A549 (cell line): ENCODE results near the gene HTRA2.

ENCODE experiments used
- CBX2 ChIP-seq: fragments of 200-600 bp; sonication (generic); IDR thresholded peaks from 2 replicates; pipeline ENCODE4 v1.6.1; 2016; ENCODE audit warnings: low read depth, mild to moderate bottlenecking, borderline replicate concordance
- CHD4 ChIP-seq: fragments of 200-600 bp; sonication (generic); IDR thresholded peaks from 2 replicates; pipeline ENCODE4 v1.6.1; 2016; ENCODE audit warnings: antibody characterized with exemption, mild to moderate bottlenecking, borderline replicate concordance
- EHF ChIP-seq: fragments of 250-450 bp; sonication (Bioruptor Pico); IDR thresholded peaks from 2 replicates; pipeline ENCODE4 v1.5.0; 2020; ENCODE audit warnings: mild to moderate bottlenecking
- HDAC2 ChIP-seq: fragments of 200-600 bp; sonication (generic); IDR thresholded peaks from 2 replicates; pipeline ENCODE4 v1.6.1; 2016
- JUN ChIP-seq, 2 experiments: fragments of >200 bp; sonication (Bioruptor Twin); formaldehyde crosslinking; IDR thresholded peaks; 2 replicates in 1 of 2; 3 replicates in 1 of 2; pipeline ENCODE4 v1.6.1; 2016 to 2017
- KDM1A ChIP-seq: fragments of 200-600 bp; sonication (generic); IDR thresholded peaks from 2 replicates; pipeline ENCODE4 v1.6.1; 2016; ENCODE audit warnings: low read depth, mild to moderate bottlenecking
- MAX ChIP-seq: IDR thresholded peaks from 2 replicates; pipeline ENCODE4 v1.6.1; 2012
- POLR2A ChIP-seq: IDR thresholded peaks from 2 replicates; pipeline ENCODE4 v1.6.1; 2012; ENCODE audit warnings: mild to moderate bottlenecking, low read length
- POLR2AphosphoS2 ChIP-seq: conservative IDR thresholded peaks from 2 replicates; pipeline ENCODE4 v1.6.1; 2012; ENCODE audit warnings: low read length, improper control_type of control experiment, inconsistent platforms
- RAD21 ChIP-seq, 2 experiments: fragments of >200 bp in 1 of 2; sonication (Bioruptor Twin) in 1 of 2; formaldehyde crosslinking in 1 of 2; IDR thresholded peaks in 1 of 2; conservative IDR thresholded peaks in 1 of 2; 2 replicates in 1 of 2; 3 replicates in 1 of 2; pipeline ENCODE4 v1.6.1; 2012 to 2018; ENCODE audit warnings: inconsistent platforms in 1 of 2
- TP53 ChIP-seq: fragments of 250-450 bp; sonication (Bioruptor Pico); IDR thresholded peaks from 2 replicates; pipeline ENCODE4 v1.5.0; 2021; ENCODE audit warnings: mild to moderate bottlenecking, moderate library complexity
- TF ChIP-seq, protein P1 (sequence below): fragments of >200 bp; sonication (Bioruptor Twin); formaldehyde crosslinking; IDR thresholded peaks from 3 replicates; pipeline ENCODE4 v1.5.1; 2016
- TF ChIP-seq, protein P2 (sequence below): fragments of 450-650 bp; IDR thresholded peaks from 2 replicates; pipeline ENCODE4 v1.6.1; 2014; ENCODE audit warnings: antibody characterized with exemption
- TF ChIP-seq, protein P3 (sequence below): fragments of 250-450 bp; sonication (Bioruptor Pico); IDR thresholded peaks from 2 replicates; pipeline ENCODE4 v1.5.0; 2021; ENCODE audit warnings: mild to moderate bottlenecking, moderate library complexity, borderline replicate concordance

DNA sequence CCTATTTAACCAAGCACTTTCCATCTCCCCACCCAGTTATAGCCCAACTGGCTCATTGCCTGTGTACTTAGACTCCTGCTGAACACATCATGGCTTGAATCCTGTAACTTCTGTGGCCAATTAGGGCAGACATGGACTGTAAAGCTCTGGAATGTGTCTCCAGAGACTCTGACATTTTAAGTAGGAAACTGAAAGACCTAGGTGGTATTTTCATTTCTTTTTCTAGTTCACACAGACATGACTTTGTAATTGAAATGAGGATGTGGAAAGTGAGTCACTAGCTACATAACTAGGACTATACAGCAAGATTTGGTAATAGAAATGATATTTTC is 37.0 kb downstream of the HTRA2 start:
- TF ChIP-seq CBX2: no peak
- TF ChIP-seq, protein P1, sequence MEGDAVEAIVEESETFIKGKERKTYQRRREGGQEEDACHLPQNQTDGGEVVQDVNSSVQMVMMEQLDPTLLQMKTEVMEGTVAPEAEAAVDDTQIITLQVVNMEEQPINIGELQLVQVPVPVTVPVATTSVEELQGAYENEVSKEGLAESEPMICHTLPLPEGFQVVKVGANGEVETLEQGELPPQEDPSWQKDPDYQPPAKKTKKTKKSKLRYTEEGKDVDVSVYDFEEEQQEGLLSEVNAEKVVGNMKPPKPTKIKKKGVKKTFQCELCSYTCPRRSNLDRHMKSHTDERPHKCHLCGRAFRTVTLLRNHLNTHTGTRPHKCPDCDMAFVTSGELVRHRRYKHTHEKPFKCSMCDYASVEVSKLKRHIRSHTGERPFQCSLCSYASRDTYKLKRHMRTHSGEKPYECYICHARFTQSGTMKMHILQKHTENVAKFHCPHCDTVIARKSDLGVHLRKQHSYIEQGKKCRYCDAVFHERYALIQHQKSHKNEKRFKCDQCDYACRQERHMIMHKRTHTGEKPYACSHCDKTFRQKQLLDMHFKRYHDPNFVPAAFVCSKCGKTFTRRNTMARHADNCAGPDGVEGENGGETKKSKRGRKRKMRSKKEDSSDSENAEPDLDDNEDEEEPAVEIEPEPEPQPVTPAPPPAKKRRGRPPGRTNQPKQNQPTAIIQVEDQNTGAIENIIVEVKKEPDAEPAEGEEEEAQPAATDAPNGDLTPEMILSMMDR: no peak
- TF ChIP-seq KDM1A: no peak
- TF ChIP-seq POLR2AphosphoS2: no peak
- no peak for TF ChIP-seq POLR2A
- no peak for TF ChIP-seq TP53
- no peak for TF ChIP-seq MAX
- TF ChIP-seq JUN (IDR thresholded peaks at IDR 0.05): no peak
- no peak for TF ChIP-seq CHD4
- TF ChIP-seq, protein P2, sequence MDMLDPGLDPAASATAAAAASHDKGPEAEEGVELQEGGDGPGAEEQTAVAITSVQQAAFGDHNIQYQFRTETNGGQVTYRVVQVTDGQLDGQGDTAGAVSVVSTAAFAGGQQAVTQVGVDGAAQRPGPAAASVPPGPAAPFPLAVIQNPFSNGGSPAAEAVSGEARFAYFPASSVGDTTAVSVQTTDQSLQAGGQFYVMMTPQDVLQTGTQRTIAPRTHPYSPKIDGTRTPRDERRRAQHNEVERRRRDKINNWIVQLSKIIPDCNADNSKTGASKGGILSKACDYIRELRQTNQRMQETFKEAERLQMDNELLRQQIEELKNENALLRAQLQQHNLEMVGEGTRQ: no peak
- TF ChIP-seq, protein P3, sequence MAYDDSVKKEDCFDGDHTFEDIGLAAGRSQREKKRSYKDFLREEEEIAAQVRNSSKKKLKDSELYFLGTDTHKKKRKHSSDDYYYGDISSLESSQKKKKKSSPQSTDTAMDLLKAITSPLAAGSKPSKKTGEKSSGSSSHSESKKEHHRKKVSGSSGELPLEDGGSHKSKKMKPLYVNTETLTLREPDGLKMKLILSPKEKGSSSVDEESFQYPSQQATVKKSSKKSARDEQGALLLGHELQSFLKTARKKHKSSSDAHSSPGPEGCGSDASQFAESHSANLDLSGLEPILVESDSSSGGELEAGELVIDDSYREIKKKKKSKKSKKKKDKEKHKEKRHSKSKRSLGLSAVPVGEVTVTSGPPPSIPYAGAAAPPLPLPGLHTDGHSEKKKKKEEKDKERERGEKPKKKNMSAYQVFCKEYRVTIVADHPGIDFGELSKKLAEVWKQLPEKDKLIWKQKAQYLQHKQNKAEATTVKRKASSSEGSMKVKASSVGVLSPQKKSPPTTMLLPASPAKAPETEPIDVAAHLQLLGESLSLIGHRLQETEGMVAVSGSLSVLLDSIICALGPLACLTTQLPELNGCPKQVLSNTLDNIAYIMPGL (CRISPR knock-in tag): no peak
- TF ChIP-seq EHF (CRISPR knock-in tag): no peak
- no peak for TF ChIP-seq RAD21 (conservative IDR thresholded peaks at IDR 0.05 in 1 of 2, IDR thresholded peaks at IDR 0.05 in 1 of 2)
- no peak for TF ChIP-seq HDAC2
